Osteocyte (in vitro differentiated cells): ENCODE measurements around the gene CENPP. TPM values are rescaled to one million over a fixed set of nuclear protein-coding genes. Genes with fewer than 3 reads are reported as not detected.
A peak's percentile ranks its signal among the peaks of the same experiment; 100 is the strongest.

Experiments used
- DNase-seq: peaks from one replicate; pipeline ENCODE4 v3.0.0; 2021; ENCODE audit warnings: mixed read lengths; ENCODE audit not compliant: unreplicated experiment; ENCODE audit errors: extremely low spot score
- H3K27ac Mint-ChIP-seq: one replicate; pipeline ENCODE4 v1.8.0; 2021; ENCODE audit warnings: mild to moderate bottlenecking, mixed read lengths; ENCODE audit not compliant: unreplicated experiment
- H3K27me3 Mint-ChIP-seq: one replicate; pipeline ENCODE4 v1.8.0; 2021; ENCODE audit warnings: mixed read lengths; ENCODE audit not compliant: unreplicated experiment
- H3K36me3 Mint-ChIP-seq: one replicate; pipeline ENCODE4 v1.8.0; 2021; ENCODE audit warnings: mixed read lengths; ENCODE audit not compliant: unreplicated experiment
- H3K4me1 Mint-ChIP-seq: one replicate; pipeline ENCODE4 v1.8.0; 2021; ENCODE audit warnings: mixed read lengths; ENCODE audit not compliant: unreplicated experiment
- H3K4me3 Mint-ChIP-seq: one replicate; pipeline ENCODE4 v1.8.0; 2021; ENCODE audit warnings: mild to moderate bottlenecking, moderate library complexity, mixed read lengths; ENCODE audit not compliant: unreplicated experiment
- H3K9me3 Mint-ChIP-seq: one replicate; pipeline ENCODE4 v1.8.0; 2021; ENCODE audit warnings: mixed read lengths; ENCODE audit not compliant: unreplicated experiment
- total RNA-seq: library from RNA; stranded (reverse); gene quantifications from 2 replicates; pipeline ENCODE4 v1.2.1, GENCODE V29; 2021
- TF ChIP-seq, protein P1 (sequence below): fragments of 200-600 bp; sonication (generic); IDR thresholded peaks from 2 replicates; pipeline ENCODE4 v1.5.0; 2021; ENCODE audit warnings: antibody characterized with exemption, mild to moderate bottlenecking, moderate library complexity

CENPP gene
- total RNA-seq, 1 donor from 2014 or later, result 11.6 TPM

DNA sequence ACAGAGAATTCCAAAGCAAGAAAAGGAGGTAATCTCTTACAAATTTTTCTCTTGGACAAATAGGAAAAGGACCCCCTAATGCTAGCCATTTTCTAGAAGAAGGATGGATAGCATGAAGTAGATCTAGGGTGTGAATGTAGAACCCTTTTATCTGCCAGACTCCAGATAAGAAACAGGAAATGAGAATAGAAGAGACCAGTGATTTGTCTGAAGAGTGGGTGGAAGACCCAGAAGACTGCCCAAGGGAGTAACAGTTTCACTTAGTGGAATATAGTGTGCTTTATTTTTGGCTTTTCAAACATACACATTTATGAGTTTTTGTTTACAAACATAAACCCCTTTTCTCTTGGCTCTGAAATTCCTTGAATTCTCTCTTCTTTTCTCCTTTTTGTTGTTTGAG is 185.0 kb downstream of the CENPP start:
- Mint-ChIP-seq H3K4me3 (no peak overlapping the region), H3K4me1 (peaks cover 55% of the 10 kb centered on the region), H3K36me3 (peaks cover 13% of the 10 kb centered on the region), H3K27ac (no peak overlapping the region), H3K9me3 (peaks cover 3% of the 10 kb centered on the region), H3K27me3 (no peaks in the 10 kb centered on the region)
- TF ChIP-seq, protein P1, sequence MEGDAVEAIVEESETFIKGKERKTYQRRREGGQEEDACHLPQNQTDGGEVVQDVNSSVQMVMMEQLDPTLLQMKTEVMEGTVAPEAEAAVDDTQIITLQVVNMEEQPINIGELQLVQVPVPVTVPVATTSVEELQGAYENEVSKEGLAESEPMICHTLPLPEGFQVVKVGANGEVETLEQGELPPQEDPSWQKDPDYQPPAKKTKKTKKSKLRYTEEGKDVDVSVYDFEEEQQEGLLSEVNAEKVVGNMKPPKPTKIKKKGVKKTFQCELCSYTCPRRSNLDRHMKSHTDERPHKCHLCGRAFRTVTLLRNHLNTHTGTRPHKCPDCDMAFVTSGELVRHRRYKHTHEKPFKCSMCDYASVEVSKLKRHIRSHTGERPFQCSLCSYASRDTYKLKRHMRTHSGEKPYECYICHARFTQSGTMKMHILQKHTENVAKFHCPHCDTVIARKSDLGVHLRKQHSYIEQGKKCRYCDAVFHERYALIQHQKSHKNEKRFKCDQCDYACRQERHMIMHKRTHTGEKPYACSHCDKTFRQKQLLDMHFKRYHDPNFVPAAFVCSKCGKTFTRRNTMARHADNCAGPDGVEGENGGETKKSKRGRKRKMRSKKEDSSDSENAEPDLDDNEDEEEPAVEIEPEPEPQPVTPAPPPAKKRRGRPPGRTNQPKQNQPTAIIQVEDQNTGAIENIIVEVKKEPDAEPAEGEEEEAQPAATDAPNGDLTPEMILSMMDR, result no peak
- DNase-seq, result no peak

DNA sequence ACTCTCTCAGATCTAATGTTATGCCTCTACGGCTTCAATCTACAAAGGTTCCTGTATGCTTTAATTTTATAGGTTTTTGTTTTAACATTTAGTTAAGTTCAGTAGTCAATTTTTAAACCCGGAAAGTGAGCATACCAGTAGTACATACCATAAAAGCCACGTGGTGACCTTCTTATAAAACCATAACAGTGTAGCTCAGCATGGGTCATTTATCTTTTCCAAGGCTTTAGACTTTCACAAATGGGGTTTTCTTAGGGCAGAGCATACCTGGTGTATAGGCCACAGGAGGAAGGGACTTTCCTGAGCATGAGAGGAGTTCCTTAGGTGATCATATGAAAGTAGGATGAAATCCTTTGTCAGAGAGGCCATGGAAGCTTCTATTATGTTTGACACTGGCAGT is 186.9 kb downstream of the CENPP start:
- Mint-ChIP-seq H3K4me1 (peaks cover 46% of the 10 kb centered on the region), H3K36me3 (peaks cover 19% of the 10 kb centered on the region), H3K27me3 (no peaks in the 10 kb centered on the region), H3K27ac (peak overlapping the region; percentile 75), H3K9me3 (peaks cover 3% of the 10 kb centered on the region), H3K4me3 (no peak overlapping the region)
- TF ChIP-seq, protein P1, result no peak
- DNase-seq, result no peak

DNA sequence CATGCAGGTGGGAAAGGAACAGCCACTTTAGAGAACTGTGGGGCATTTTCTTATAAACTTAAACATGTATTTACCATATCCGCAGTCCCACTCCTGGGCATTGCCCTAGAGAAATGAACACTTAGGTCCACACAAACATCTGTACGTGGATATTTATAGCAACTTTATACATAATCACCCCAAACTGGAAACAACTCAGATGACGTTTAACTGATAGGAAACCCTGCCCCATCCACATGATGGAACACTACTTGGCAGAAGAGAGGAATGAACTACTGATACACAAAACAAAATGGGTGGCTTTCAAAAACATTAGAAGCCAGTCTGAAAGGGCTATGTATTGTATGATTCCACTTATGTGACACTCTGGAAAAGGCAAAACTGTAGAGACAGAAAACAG is 187.6 kb downstream of the CENPP start:
- Mint-ChIP-seq H3K27me3 (no peaks in the 10 kb centered on the region), H3K4me1 (peaks cover 39% of the 10 kb centered on the region), H3K36me3 (peaks cover 21% of the 10 kb centered on the region), H3K4me3 (no peak overlapping the region), H3K9me3 (peaks cover 3% of the 10 kb centered on the region), H3K27ac (peak overlapping the region; percentile 75)
- TF ChIP-seq, protein P1, result no peak
- DNase-seq, result no peak

DNA sequence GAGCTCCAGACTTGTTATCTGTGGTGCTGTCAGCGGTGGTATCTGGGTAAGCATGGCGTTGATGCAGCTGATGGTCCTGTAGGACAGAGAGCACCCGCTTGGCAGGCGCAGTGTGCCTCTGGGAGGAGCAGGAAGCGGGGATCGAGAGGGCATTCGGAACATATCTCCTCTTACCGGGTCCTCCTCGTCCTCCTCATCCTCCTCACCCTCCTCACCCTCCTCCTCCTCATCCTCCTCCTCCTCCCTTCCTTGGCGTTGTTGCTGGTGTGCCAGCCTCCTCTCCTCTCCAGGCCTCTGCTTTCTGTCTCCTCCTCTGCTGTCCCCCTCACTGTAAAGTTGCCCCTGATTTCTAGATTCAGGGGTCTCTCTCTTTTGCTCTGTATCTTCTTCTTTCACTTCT is 188.9 kb downstream of the CENPP start:
- Mint-ChIP-seq H3K4me1 (peaks cover 36% of the 10 kb centered on the region), H3K27me3 (no peaks in the 10 kb centered on the region), H3K4me3 (no peak overlapping the region), H3K9me3 (peaks cover 3% of the 10 kb centered on the region), H3K36me3 (peaks cover 27% of the 10 kb centered on the region), H3K27ac (no peak overlapping the region)
- DNase-seq, result no peak
- TF ChIP-seq, protein P1, result no peak

DNA sequence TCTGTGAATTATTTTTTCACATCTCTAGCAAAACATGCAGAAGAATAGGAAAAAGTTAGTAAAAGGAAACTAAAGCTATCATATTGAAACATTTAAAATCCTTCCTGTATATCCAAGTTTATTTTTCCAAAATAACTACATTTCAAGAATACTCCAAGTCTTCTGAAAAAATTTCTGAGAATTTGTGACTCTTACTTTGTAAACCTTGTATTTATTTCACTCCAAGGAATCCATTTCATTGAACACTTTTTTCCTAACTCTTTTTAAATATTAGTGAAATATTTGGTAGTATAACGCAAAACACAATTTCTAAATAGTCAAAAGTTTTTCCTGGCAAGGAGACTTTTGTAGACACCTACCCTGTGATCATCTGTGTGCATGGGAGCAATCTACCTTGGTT is 190.8 kb downstream of the CENPP start:
- Mint-ChIP-seq H3K4me1 (peaks cover 33% of the 10 kb centered on the region), H3K9me3 (no peaks in the 10 kb centered on the region), H3K27me3 (no peaks in the 10 kb centered on the region), H3K4me3 (no peak overlapping the region), H3K27ac (no peak overlapping the region), H3K36me3 (peaks cover 33% of the 10 kb centered on the region)
- no peak for DNase-seq
- TF ChIP-seq, protein P1, result no peak
